Keratinocyte (primary cell): ENCODE results near the gene GNG4.

ENCODE experiments used
- CTCF ChIP-seq, 3 experiments: IDR thresholded peaks in 1 of 3; conservative IDR thresholded peaks in 1 of 3; optimal IDR thresholded peaks in 1 of 3; 2 replicates in 2 of 3; 3 replicates in 1 of 3; pipeline versions ENCODE3 to v1.5.1; 2011; ENCODE audit warnings: low read length in 3 of 3, mild to moderate bottlenecking in 3 of 3, moderate library complexity in 2 of 3, control low read depth in 1 of 3, inconsistent platforms in 1 of 3; ENCODE audit not compliant: insufficient read depth in 2 of 3; ENCODE audit errors: extremely low read depth in 1 of 3
- EZH2 ChIP-seq: IDR thresholded peaks from one replicate; pipeline ENCODE4 v1.6.1; 2012; ENCODE audit warnings: inconsistent platforms, mild to moderate bottlenecking, low read length, moderate library complexity

DNA sequence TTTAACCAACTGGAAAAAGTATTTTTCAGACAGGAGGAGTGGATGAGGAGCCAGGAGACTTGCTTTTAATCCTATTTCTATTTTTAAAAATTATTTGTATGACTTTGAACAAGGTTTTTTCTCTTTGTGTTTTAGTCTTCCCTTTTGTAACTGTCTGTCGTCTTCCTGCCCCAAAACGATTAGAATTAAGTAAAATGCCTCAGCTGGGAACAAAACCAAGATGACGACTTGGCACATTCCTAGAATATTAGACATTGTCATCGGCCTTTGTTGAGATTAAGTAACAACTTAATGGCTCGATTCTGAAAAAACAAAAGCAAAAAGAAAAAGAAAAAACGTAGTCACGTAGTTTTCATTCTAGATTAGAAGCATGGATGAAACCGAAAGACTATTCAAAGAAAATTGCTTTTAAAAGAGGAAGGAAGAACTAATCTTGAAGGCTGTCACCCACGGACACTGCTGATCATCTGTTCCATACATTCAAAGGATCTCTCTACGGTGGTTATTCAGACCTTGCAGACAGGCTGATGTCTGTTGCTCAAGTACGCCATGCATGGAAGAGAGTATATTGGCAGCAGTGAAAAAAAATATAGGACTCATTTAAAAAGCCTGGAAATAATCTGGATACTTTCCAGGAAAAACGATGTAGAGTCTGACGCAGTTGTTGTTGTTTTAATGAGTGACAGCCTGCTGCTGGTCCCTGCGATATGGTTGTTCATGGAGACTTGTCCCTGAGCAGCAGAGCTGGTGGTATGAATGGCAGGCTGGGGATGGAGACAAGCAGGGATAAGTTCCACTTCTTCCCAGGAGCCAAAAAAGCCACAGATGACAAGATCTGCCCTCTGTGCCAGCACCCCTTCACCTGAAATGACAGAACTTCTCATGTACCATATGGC lies 16.8 kb downstream of the GNG4 start:
- TF ChIP-seq CTCF (optimal IDR thresholded peaks at IDR 0.05 in 1 of 3, IDR thresholded peaks at IDR 0.05 in 1 of 3, conservative IDR thresholded peaks at IDR 0.05 in 1 of 3; ENCODE audit: extremely low read depth in 1 of 3, insufficient read depth in 2 of 3, low read length in 3 of 3): no peak
- TF ChIP-seq EZH2: no peak
